Ovary (tissue), 3 donors: ENCODE data around the gene FADS2.
A peak's percentile ranks its signal among the peaks of the same experiment; 100 is the strongest.

ENCODE experiments used
- CTCF ChIP-seq, 3 donors: fragments of 450-650 bp in 2 of 3; fragments of 200-600 bp in 1 of 3; IDR thresholded peaks; one replicate each; pipeline versions ENCODE4 v1.5.1 to v1.8.0; 2016 to 2022; ENCODE audit warnings: antibody characterized with exemption in 3 of 3, mild to moderate bottlenecking in 1 of 3
- POLR2A ChIP-seq: fragments of 450-650 bp; IDR thresholded peaks from one replicate; pipeline ENCODE4 v1.6.1; 2017; ENCODE audit warnings: antibody characterized with exemption, mild to moderate bottlenecking, moderate library complexity
- donor health status: DM: no; HTN: no; CAD: no.

- TF ChIP-seq CTCF (IDR thresholded peaks at IDR 0.05) = peak in 1 of 3 donors; percentile 40
- TF ChIP-seq POLR2A = no peak
Observed at GRCh38 chr11:61787928-61788491, 40.1 kb upstream of the FADS2 start.
